ENCODE results near the gene FNDC3A. TPM values are rescaled to one million over a fixed set of nuclear protein-coding genes. Genes with fewer than 3 reads are reported as not detected.

The FNDC3A gene
- polyA plus RNA-seq, 1 experiment = 82.1 TPM

DNA sequence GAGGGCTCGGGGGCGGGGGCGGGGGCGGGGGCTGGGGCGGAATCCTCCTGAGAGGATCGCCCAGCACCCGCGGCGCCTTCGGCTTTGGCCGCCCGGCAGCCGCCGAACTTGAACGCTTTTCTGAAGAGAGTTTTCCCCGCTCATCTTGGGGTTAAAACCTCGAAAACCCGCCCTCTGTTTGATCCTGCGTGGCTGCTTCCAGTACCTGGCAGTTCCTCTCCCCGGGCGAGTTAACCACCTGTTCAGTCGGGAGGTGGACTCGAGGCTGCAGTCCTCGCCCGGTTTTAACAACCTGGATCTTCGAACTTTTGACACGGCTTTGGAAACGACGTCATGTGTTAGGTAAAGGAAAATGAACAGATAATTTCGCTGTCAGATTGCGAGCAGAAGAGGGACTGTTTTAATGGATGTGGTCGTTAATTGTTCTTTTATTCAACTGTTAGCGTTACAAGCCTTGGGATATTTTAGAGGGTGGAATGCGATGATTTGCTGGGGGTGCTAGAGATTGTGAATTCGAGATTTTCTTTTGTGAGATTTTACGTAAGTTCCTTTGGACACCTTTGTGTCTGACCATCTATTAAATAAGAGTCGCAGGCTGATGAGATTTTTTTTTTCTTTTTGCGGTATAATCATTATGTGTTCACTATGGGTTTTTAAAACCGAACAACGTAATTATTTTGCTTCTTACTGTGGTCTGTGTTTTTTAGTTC, 1.0 kb downstream of the FNDC3A start:
- H3K27me3 ChIP-seq (ENCODE audit: control insufficient read depth, insufficient read depth, low read length) = no peaks in the 10 kb centered on the region
- POLR2A ChIA-PET = interaction anchor here (0.6 to 1.9 kb wide), 3 partner anchors 158 to 408 kb away, joined by 3 to 10 read pairs (median 3); no protein-coding TSS in a partner anchor
- TF ChIP-seq, protein P1, sequence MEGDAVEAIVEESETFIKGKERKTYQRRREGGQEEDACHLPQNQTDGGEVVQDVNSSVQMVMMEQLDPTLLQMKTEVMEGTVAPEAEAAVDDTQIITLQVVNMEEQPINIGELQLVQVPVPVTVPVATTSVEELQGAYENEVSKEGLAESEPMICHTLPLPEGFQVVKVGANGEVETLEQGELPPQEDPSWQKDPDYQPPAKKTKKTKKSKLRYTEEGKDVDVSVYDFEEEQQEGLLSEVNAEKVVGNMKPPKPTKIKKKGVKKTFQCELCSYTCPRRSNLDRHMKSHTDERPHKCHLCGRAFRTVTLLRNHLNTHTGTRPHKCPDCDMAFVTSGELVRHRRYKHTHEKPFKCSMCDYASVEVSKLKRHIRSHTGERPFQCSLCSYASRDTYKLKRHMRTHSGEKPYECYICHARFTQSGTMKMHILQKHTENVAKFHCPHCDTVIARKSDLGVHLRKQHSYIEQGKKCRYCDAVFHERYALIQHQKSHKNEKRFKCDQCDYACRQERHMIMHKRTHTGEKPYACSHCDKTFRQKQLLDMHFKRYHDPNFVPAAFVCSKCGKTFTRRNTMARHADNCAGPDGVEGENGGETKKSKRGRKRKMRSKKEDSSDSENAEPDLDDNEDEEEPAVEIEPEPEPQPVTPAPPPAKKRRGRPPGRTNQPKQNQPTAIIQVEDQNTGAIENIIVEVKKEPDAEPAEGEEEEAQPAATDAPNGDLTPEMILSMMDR (IDR thresholded peaks at IDR 0.05; ENCODE audit: low read depth, low read length) = no peak
- H3K4me3 ChIP-seq (ENCODE audit: low read depth, low read length) = peak overlapping the region; percentile 85
- H3K9me3 ChIP-seq (ENCODE audit: control insufficient read depth, insufficient read depth, low read length) = peaks cover 4% of the 10 kb centered on the region; the same call in 1 of the 2 replicates
- no peak for DNase-seq (ENCODE audit: low read depth, low spot score)
- CTCF ChIA-PET = interaction anchor here (1.1 kb wide), 1 partner anchor 134 kb away, joined by 3 read pairs; no protein-coding TSS in a partner anchor
- H3K27ac ChIP-seq (ENCODE audit: low read depth, low read length) = peak overlapping the region; percentile 83

DNA sequence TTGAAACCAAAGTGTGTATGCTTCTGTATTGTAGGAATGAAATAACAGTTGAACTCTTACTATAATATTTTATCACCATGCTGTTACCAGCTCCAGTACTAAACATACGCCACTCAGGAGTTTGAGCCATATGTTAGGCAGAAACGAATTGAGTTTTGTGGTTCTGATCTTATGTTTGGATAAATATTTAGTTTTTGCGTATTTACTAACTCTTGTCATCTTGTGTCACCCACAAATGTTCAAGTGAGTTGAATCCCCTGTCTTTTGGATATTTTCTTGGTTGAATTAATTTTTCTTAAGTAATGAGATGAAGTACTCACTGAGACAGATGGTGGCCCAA, 1.5 kb downstream of the FNDC3A start:
- ChIA-PET POLR2A (interaction anchor here (1.2 kb wide), 1 partner anchor 159 kb away, joined by 3 read pairs; no protein-coding TSS in a partner anchor), CTCF (no interaction called here)
- no peak overlapping the region for H3K27ac ChIP-seq (ENCODE audit: low read depth, low read length)
- no peaks in the 10 kb centered on the region for H3K27me3 ChIP-seq (ENCODE audit: control insufficient read depth, insufficient read depth, low read length)
- TF ChIP-seq, protein P1 (IDR thresholded peaks at IDR 0.05; ENCODE audit: low read depth, low read length) = no peak
- H3K4me3 ChIP-seq (ENCODE audit: low read depth, low read length) = peak overlapping the region; percentile 85
- no peaks in the 10 kb centered on the region; the same call in 1 of the 2 replicates for H3K9me3 ChIP-seq (ENCODE audit: control insufficient read depth, insufficient read depth, low read length)
- DNase-seq (ENCODE audit: low read depth, low spot score) = no peak

DNA sequence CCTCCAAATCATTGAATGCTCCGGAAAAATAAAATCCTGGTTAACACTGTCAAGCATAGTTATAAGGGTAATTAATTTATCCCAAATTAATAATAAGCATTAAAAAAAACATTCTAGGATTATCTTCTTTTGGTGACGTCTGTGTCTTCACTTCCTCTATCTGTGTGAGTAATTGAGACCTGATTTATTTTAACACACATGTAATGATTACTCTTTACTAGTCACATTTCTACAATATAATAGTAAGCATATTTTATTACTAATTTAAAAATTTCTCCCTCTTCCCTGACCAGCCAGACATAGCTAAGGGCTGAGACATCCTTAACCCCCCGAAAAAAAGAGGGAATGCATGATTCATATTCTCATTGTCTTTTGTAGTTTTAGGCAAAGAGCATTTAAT, 2.3 kb downstream of the FNDC3A start:
- peak overlapping the region; percentile 85 for H3K4me3 ChIP-seq (ENCODE audit: low read depth, low read length)
- no peak for DNase-seq (ENCODE audit: low read depth, low spot score)
- no peak overlapping the region for H3K27ac ChIP-seq (ENCODE audit: low read depth, low read length)
- no peaks in the 10 kb centered on the region for H3K27me3 ChIP-seq (ENCODE audit: control insufficient read depth, insufficient read depth, low read length)
- TF ChIP-seq, protein P1 (IDR thresholded peaks at IDR 0.05; ENCODE audit: low read depth, low read length) = no peak
- ChIA-PET CTCF (no interaction called here), POLR2A (no interaction called here)
- H3K9me3 ChIP-seq (ENCODE audit: control insufficient read depth, insufficient read depth, low read length) = no peaks in the 10 kb centered on the region; the same call in 1 of the 2 replicates

DNA sequence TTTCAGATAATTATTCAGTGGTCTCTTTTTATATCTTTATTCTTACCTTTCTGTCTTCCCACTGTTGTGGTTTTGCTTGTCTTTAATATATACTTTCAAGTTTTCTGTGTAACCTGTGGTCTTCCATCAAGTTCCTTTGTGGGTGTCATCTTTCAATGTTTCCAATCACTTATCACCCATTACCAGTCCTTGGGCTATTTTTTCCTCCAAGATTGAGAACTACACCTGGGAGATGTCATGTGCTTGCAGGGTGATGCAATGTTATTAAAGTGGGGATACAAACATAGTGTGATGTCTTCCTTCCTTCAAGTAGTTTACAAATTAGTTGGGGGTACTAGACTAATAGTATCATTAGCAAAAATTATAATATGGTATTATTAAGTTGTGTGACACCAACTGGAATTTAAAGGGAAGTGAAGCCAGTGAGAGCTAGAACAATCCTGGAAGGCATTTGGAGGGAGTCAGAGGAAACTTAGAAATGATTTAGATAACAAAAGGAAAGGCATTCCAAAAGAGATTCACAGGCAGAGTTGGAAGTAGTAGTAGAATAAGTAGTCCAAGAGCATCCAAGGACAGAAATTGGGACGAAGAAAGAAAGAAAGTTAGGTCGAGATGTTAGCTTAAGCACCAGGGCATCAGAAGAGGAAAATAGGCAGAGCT, 3.4 kb downstream of the FNDC3A start:
- no peak for DNase-seq (ENCODE audit: low read depth, low spot score)
- TF ChIP-seq, protein P1 (IDR thresholded peaks at IDR 0.05; ENCODE audit: low read depth, low read length) = no peak
- Histone ChIP-seq H3K9me3 (ENCODE audit: control insufficient read depth, insufficient read depth, low read length) (no peaks in the 10 kb centered on the region; the same call in 1 of the 2 replicates), H3K4me3 (ENCODE audit: low read depth, low read length) (peak overlapping the region; percentile 18), H3K27me3 (ENCODE audit: control insufficient read depth, insufficient read depth, low read length) (no peaks in the 10 kb centered on the region), H3K27ac (ENCODE audit: low read depth, low read length) (no peak overlapping the region)
- ChIA-PET CTCF (no interaction called here), POLR2A (no interaction called here)

DNA sequence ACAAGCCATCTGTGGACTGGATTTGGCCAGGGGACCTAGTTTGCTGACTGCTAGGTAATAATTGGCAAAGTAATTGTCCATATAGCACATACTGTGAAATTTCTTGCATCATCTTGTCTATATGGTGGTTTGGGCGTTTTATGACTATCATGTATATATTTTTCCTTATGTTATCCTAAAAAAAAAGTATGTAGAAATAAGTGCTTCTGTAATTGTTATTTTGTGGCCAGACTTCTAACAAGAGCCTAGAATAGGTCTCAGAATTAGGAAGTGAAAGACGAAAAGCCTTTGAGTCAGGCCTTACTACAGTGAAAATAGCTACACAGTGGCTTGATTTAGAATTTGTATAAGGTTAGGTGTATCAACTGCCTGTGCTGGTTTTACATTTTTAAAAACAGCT, 4.2 kb downstream of the FNDC3A start:
- ChIA-PET CTCF (no interaction called here), POLR2A (no interaction called here)
- TF ChIP-seq, protein P1 (IDR thresholded peaks at IDR 0.05; ENCODE audit: low read depth, low read length) = no peak
- no peak for DNase-seq (ENCODE audit: low read depth, low spot score)
- H3K4me3 ChIP-seq (ENCODE audit: low read depth, low read length) = peak overlapping the region; percentile 10; the same call in 1 of the 2 replicates
- H3K27me3 ChIP-seq (ENCODE audit: control insufficient read depth, insufficient read depth, low read length) = no peaks in the 10 kb centered on the region
- no peak overlapping the region for H3K27ac ChIP-seq (ENCODE audit: low read depth, low read length)
- no peaks in the 10 kb centered on the region for H3K9me3 ChIP-seq (ENCODE audit: control insufficient read depth, insufficient read depth, low read length)

All from AG04450 (cell line).